ENCODE results near the gene POR.

DNA sequence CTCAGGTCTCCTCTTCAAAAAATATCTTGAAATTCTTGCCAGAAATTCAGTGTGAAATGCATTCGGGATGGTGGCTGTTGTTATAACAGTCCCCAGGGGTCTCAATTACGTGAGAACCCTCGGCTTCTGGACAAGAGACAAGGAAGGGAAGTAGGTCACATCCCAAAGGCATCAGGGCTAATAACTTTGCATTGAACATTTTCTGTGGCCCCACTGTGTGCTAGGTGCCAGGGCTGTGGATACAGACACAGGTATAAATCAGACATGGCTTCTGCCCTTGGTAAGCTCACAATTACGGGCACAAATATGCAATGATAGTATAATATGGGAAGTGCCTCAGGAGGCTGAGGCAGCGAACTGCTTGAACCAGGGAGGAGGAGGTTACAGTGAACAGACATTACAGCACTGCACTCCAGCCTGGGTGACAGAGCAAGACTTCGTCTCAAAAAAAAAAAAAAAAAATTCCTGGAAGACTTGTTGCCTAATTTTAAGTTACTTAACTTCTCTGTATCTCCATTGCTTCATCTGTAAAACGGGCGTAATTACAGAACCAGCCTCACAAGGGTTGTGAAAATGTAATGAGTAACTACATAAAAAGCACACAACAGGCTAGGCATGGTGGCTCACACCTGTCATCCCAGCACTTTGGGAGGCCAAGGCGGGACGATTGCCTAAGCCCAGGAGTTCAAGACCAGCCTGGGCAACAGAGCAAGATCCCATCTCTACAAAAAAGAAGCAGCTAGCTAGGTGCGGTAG, 38.7 kb upstream of the POR start:
- TF ChIP-seq, protein P1, sequence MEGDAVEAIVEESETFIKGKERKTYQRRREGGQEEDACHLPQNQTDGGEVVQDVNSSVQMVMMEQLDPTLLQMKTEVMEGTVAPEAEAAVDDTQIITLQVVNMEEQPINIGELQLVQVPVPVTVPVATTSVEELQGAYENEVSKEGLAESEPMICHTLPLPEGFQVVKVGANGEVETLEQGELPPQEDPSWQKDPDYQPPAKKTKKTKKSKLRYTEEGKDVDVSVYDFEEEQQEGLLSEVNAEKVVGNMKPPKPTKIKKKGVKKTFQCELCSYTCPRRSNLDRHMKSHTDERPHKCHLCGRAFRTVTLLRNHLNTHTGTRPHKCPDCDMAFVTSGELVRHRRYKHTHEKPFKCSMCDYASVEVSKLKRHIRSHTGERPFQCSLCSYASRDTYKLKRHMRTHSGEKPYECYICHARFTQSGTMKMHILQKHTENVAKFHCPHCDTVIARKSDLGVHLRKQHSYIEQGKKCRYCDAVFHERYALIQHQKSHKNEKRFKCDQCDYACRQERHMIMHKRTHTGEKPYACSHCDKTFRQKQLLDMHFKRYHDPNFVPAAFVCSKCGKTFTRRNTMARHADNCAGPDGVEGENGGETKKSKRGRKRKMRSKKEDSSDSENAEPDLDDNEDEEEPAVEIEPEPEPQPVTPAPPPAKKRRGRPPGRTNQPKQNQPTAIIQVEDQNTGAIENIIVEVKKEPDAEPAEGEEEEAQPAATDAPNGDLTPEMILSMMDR (IDR thresholded peaks at IDR 0.05 in 8 of 11, conservative IDR thresholded peaks at IDR 0.05 in 3 of 11) = no peak
- TF ChIP-seq POLR2AphosphoS5 (IDR thresholded peaks at IDR 0.05) (peak in 1 of 3 donors; percentile 36), POLR2A (IDR thresholded peaks at IDR 0.05) (no peak)
